HG03280 (cell line): ENCODE data around the gene RPL26.

Experiments
- ATAC-seq: cut with Tn5 transposase; IDR thresholded peaks from one replicate; pipeline ENCODE4 v1.9.1; 2021; ENCODE audit warnings: mild to moderate bottlenecking, moderate library complexity; ENCODE audit not compliant: unreplicated experiment

RPL26 gene

GRCh38 chr17:8332128-8332527 lies 50.9 kb downstream of the RPL26 start:
- ATAC-seq = no peak
